ENCODE data around the gene PDGFRB. TPM values are rescaled to one million over a fixed set of nuclear protein-coding genes. Genes with fewer than 3 reads are reported as not detected.

The PDGFRB gene
- total RNA-seq, 1 experiment from 2014 or later = 1.8 TPM

GRCh38 chr5:150123542-150123941 lies 32.1 kb downstream of the PDGFRB start:
- TF ChIP-seq CTCF (IDR thresholded peaks at IDR 0.05) = no peak
- no peak for TF ChIP-seq TCF7L2 (IDR thresholded peaks at IDR 0.05; ENCODE audit: low read depth, low read length)
- TF ChIP-seq REST (IDR thresholded peaks at IDR 0.05; ENCODE audit: insufficient read depth in 1 of 2, low read depth in 2 of 2, low read length in 1 of 2) = no peak
- no peak for TF ChIP-seq POLR2AphosphoS5 (IDR thresholded peaks at IDR 0.05; ENCODE audit: low read depth, low read length)
- no peak for TF ChIP-seq SIN3A (IDR thresholded peaks at IDR 0.05; ENCODE audit: borderline replicate concordance, insufficient read depth, low read depth, low read length)
- no peak for ATAC-seq
- Histone ChIP-seq H3K4me1 (ENCODE audit: control insufficient read depth, insufficient read depth, low read length) (no peaks in the 10 kb centered on the region), H3K9me3 (ENCODE audit: control insufficient read depth, insufficient read depth, low read depth, low read length) (no peaks in the 10 kb centered on the region), H3K27ac (ENCODE audit: low read length) (no peak overlapping the region), H3K27me3 (ENCODE audit: control insufficient read depth, insufficient read depth, low read length) (no peaks in the 10 kb centered on the region), H3K36me3 (ENCODE audit: control insufficient read depth, insufficient read depth, low read length) (no peaks in the 10 kb centered on the region), H3K4me3 (ENCODE audit: low read depth in 2 of 2, low read length in 2 of 2) (no peak overlapping the region)
- ChIA-PET POLR2A (no interaction called here), CTCF (no interaction called here)
- intact Hi-C loops (cut with micrococcal nuclease; ENCODE audit: unreplicated experiment) = no loop called here
- DNase-seq (ENCODE audit: low read depth, low spot score) = no peak
- in situ Hi-C loops (cut with HindIII; ENCODE audit: low pct_unique_long_range_greater_than_20kb, low sequenced_read_pairs) = no loop called here
- BruUV-seq (replicated peaks) = no TSS peak

- Histone ChIP-seq H3K4me1 (ENCODE audit: control insufficient read depth, insufficient read depth, low read length) (no peaks in the 10 kb centered on the region), H3K9me3 (ENCODE audit: control insufficient read depth, insufficient read depth, low read depth, low read length) (no peaks in the 10 kb centered on the region), H3K36me3 (ENCODE audit: control insufficient read depth, insufficient read depth, low read length) (no peaks in the 10 kb centered on the region), H3K4me3 (ENCODE audit: low read depth in 2 of 2, low read length in 2 of 2) (no peak overlapping the region), H3K27ac (ENCODE audit: low read length) (no peak overlapping the region), H3K27me3 (ENCODE audit: control insufficient read depth, insufficient read depth, low read length) (no peaks in the 10 kb centered on the region)
- intact Hi-C loops (cut with micrococcal nuclease; ENCODE audit: unreplicated experiment) (no loop called here), in situ Hi-C loops (cut with HindIII; ENCODE audit: low pct_unique_long_range_greater_than_20kb, low sequenced_read_pairs) (no loop called here)
- CTCF ChIA-PET = no interaction called here
- ATAC-seq (no peak), DNase-seq (ENCODE audit: low read depth, low spot score) (no peak)
- no TSS peak for BruUV-seq (replicated peaks)
- TF ChIP-seq CTCF (IDR thresholded peaks at IDR 0.05) = no peak
- no peak for TF ChIP-seq POLR2AphosphoS5 (IDR thresholded peaks at IDR 0.05; ENCODE audit: low read depth, low read length)
- TF ChIP-seq TCF7L2 (IDR thresholded peaks at IDR 0.05; ENCODE audit: low read depth, low read length) = no peak
- TF ChIP-seq REST (IDR thresholded peaks at IDR 0.05; ENCODE audit: insufficient read depth in 1 of 2, low read depth in 2 of 2, low read length in 1 of 2) = no peak
- TF ChIP-seq SIN3A (IDR thresholded peaks at IDR 0.05; ENCODE audit: borderline replicate concordance, insufficient read depth, low read depth, low read length) = no peak
- POLR2A ChIA-PET = no interaction called here
These were observed 32.8 kb downstream of the PDGFRB start for GRCh38 chr5:150122536-150123481.
